WTC11 (cell line): ENCODE results near the gene PCSK5. TPM values are rescaled to one million over a fixed set of nuclear protein-coding genes. Genes with fewer than 3 reads are reported as not detected.

ENCODE experiments used
- ATAC-seq: fragments of 200-7000 bp; cut with Tn5 transposase; 2 replicates; pipeline ENCODE4 v1.10.0; 2021; ENCODE audit warnings: mild to moderate bottlenecking, moderate library complexity
- CTCF ChIA-PET: fragments of 300-600 bp; sonication (Branson Sonifier 250); formaldehyde crosslinking; loops from one replicate; lab custom pipeline; 2021; ENCODE audit warnings: antibody characterized with exemption; lab: Charles Lee
- POLR2A ChIA-PET: fragments of 350-600 bp; sonication (Branson Sonifier 250); formaldehyde crosslinking; loops from one replicate; lab custom pipeline; 2021; ENCODE audit warnings: antibody characterized with exemption; lab: Charles Lee
- DNase-seq: peaks from one replicate; pipeline ENCODE4 v3.0.0; 2021; ENCODE audit warnings: low spot score
- H3K27ac Mint-ChIP-seq: 2 replicates; pipeline ENCODE4 v1.8.0; 2021; ENCODE audit warnings: mixed read lengths
- H3K27me3 Mint-ChIP-seq: 2 replicates; pipeline ENCODE4 v1.8.0; 2021; ENCODE audit warnings: low read depth, mild to moderate bottlenecking, moderate library complexity, mixed read lengths
- H3K36me3 Mint-ChIP-seq: 2 replicates; pipeline ENCODE4 v1.8.0; 2021; ENCODE audit warnings: mixed read lengths
- H3K4me1 Mint-ChIP-seq: 2 replicates; pipeline ENCODE4 v1.8.0; 2022; ENCODE audit warnings: mixed read lengths
- H3K4me3 Mint-ChIP-seq: 2 replicates; pipeline ENCODE4 v1.8.0; 2021; ENCODE audit warnings: mild to moderate bottlenecking, moderate library complexity, mixed read lengths
- H3K9me3 Mint-ChIP-seq: 2 replicates; pipeline ENCODE4 v1.8.0; 2021; ENCODE audit warnings: mixed read lengths
- CBFB ChIP-seq: sonication (generic); formaldehyde crosslinking; IDR thresholded peaks from 2 replicates; pipeline ENCODE4 v1.8.1; 2022; ENCODE audit warnings: mild to moderate bottlenecking, low read depth, missing genetic modification reagents
- CREB1 ChIP-seq: sonication (generic); formaldehyde crosslinking; IDR thresholded peaks from 2 replicates; pipeline ENCODE4 v1.8.0; 2023; ENCODE audit warnings: mild to moderate bottlenecking, missing genetic modification reagents
- EMX1 ChIP-seq: fragments of 250-450 bp; sonication (Bioruptor Pico); IDR thresholded peaks from 2 replicates; pipeline ENCODE4 v1.8.0; 2021; ENCODE audit warnings: mild to moderate bottlenecking
- ETV6 ChIP-seq: sonication (generic); formaldehyde crosslinking; IDR thresholded peaks from 2 replicates; pipeline ENCODE4 v1.8.1; 2022; ENCODE audit warnings: mild to moderate bottlenecking, missing genetic modification reagents
- GABPB1 ChIP-seq: sonication (generic); formaldehyde crosslinking; IDR thresholded peaks from 2 replicates; pipeline ENCODE4 v1.8.1; 2023; ENCODE audit warnings: mild to moderate bottlenecking, missing genetic modification reagents
- HMGA2 ChIP-seq: fragments of 250-450 bp; sonication (Bioruptor Pico); IDR thresholded peaks from 2 replicates; pipeline ENCODE4 v1.4.0; 2021; ENCODE audit warnings: mild to moderate bottlenecking, moderate library complexity
- NFE2L1 ChIP-seq: sonication (generic); formaldehyde crosslinking; IDR thresholded peaks from 2 replicates; pipeline ENCODE4 v1.8.1; 2023; ENCODE audit warnings: missing genetic modification reagents
- PRRX2 ChIP-seq: fragments of 250-450 bp; sonication (Bioruptor Pico); IDR thresholded peaks from 2 replicates; pipeline ENCODE4 v1.8.0; 2021; ENCODE audit warnings: mild to moderate bottlenecking
- RORB ChIP-seq: fragments of 250-450 bp; sonication (Bioruptor Pico); IDR thresholded peaks from 2 replicates; pipeline ENCODE4 v1.9.0; 2021; ENCODE audit warnings: mild to moderate bottlenecking
- TP53 ChIP-seq: sonication (generic); formaldehyde crosslinking; IDR thresholded peaks from 2 replicates; pipeline ENCODE4 v1.8.1; 2023; ENCODE audit warnings: mild to moderate bottlenecking, missing genetic modification reagents
- ZNF263 ChIP-seq: sonication (generic); formaldehyde crosslinking; IDR thresholded peaks from 2 replicates; pipeline ENCODE4 v1.8.1; 2022; ENCODE audit warnings: low read depth, mild to moderate bottlenecking, moderate library complexity, missing genetic modification reagents
- ZNF671 ChIP-seq: fragments of 250-450 bp; sonication (Bioruptor Pico); IDR thresholded peaks from 2 replicates; pipeline ENCODE4 v1.8.0; 2021; ENCODE audit warnings: mild to moderate bottlenecking
- total RNA-seq: library from RNA; stranded (reverse); gene quantifications from 3 replicates; pipeline ENCODE4 v1.2.3, GENCODE V29; 2021
- TF ChIP-seq, protein P1 (sequence below): sonication (generic); formaldehyde crosslinking; IDR thresholded peaks from 2 replicates; pipeline ENCODE4 v1.8.1; 2022; ENCODE audit warnings: mild to moderate bottlenecking, moderate library complexity, missing genetic modification reagents
- TF ChIP-seq, protein P2 (sequence below): fragments of 250-450 bp; sonication (Bioruptor Pico); IDR thresholded peaks from 2 replicates; pipeline ENCODE4 v1.8.0; 2021; ENCODE audit warnings: mild to moderate bottlenecking
- TF ChIP-seq, protein P3 (sequence below): sonication (generic); formaldehyde crosslinking; IDR thresholded peaks from 2 replicates; pipeline ENCODE4 v1.8.1; 2023; ENCODE audit warnings: mild to moderate bottlenecking, missing genetic modification reagents, moderate library complexity
- TF ChIP-seq, protein P4 (sequence below): fragments of 250-450 bp; sonication (Bioruptor Pico); IDR thresholded peaks from 2 replicates; pipeline ENCODE4 v1.9.0; 2021; ENCODE audit warnings: mild to moderate bottlenecking, borderline replicate concordance
- TF ChIP-seq, protein P5 (sequence below): sonication (generic); formaldehyde crosslinking; IDR thresholded peaks from 2 replicates; pipeline ENCODE4 v1.8.0; 2022; ENCODE audit warnings: mild to moderate bottlenecking, missing genetic modification reagents
- TF ChIP-seq, protein P6 (sequence below): fragments of 250-450 bp; sonication (Bioruptor Pico); IDR thresholded peaks from 2 replicates; pipeline ENCODE4 v1.9.0; 2021; ENCODE audit warnings: mild to moderate bottlenecking
- TF ChIP-seq, protein P7 (sequence below): fragments of 250-450 bp; sonication (Bioruptor Pico); conservative IDR thresholded peaks from 2 replicates; pipeline ENCODE4 v1.9.0; 2021; ENCODE audit warnings: mild to moderate bottlenecking

The PCSK5 gene
- total RNA-seq, 1 experiment from 2014 or later: 30.6 TPM

DNA sequence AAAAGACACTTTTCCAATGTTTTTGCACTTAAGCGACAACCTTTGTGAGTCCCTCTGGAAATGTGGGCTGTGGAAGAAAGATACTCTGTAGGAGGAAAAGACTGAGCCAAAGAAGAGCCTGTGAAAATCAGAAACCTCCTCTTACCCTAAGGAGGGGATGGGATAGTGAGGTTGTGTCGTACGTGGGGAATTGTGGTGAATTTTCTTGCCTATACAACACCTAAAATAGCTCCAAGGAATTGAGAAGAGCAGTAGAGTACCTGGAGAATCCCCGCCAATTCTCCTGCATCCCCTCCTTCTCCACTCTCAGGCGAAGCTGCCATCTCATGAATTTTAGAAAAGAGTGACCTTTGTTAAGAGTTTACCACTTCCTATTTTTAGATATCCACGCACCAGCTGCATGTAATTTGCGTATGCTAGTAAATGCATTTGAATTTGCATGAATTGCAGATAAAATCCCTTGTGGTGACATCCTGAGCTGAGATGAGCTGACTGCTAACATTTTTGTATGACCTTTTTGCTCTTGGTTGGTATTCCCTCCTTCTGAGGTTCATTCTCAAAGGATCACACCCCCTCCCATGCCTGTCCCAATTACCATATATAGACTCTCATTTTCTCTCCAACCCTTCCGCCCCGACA lies 147.2 kb downstream of the PCSK5 start:
- DNase-seq (no peak), ATAC-seq (peak; percentile 34)
- Mint-ChIP-seq H3K9me3 (no peaks in the 10 kb centered on the region), H3K27me3 (no peaks in the 10 kb centered on the region), H3K36me3 (peaks cover 4% of the 10 kb centered on the region), H3K27ac (peak overlapping the region; percentile 75), H3K4me3 (no peak overlapping the region), H3K4me1 (peaks cover 28% of the 10 kb centered on the region)
- ChIA-PET CTCF (no interaction called here), POLR2A (no interaction called here)
- TF ChIP-seq RORB (CRISPR knock-in tag) (no peak), EMX1 (no peak)
- TF ChIP-seq, protein P1, sequence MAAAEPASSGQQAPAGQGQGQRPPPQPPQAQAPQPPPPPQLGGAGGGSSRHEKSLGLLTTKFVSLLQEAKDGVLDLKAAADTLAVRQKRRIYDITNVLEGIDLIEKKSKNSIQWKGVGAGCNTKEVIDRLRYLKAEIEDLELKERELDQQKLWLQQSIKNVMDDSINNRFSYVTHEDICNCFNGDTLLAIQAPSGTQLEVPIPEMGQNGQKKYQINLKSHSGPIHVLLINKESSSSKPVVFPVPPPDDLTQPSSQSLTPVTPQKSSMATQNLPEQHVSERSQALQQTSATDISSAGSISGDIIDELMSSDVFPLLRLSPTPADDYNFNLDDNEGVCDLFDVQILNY (CRISPR knock-in tag): no peak

DNA sequence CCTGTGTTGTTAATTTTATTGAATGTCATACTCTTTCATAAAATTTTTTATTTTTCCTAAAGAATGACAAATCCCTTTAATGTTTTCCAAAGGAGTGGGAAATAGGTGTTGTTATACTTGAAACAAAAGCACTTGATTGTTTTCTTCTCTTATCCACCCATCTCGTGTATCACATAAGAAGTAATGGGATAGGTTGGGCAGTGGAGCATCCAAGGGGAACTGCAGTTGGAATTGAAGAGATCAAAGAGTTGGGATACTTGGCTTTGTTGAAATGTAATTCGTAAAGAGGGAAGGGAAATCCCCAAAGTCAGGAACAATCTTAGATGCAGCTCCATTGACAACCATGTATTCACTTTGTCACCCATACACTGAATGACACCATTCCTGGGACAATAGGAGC lies 148.0 kb downstream of the PCSK5 start:
- CTCF ChIA-PET: no interaction called here
- POLR2A ChIA-PET: no interaction called here
- no peaks in the 10 kb centered on the region for H3K9me3 Mint-ChIP-seq
- DNase-seq (no peak), ATAC-seq (no peak)
- peaks cover 28% of the 10 kb centered on the region for H3K4me1 Mint-ChIP-seq
- no peaks in the 10 kb centered on the region for H3K27me3 Mint-ChIP-seq
- no peak overlapping the region for H3K4me3 Mint-ChIP-seq
- H3K27ac Mint-ChIP-seq: peak overlapping the region; percentile 75; the same call in 1 of the 2 replicates
- TF ChIP-seq GABPB1: no peak
- TF ChIP-seq, protein P2, sequence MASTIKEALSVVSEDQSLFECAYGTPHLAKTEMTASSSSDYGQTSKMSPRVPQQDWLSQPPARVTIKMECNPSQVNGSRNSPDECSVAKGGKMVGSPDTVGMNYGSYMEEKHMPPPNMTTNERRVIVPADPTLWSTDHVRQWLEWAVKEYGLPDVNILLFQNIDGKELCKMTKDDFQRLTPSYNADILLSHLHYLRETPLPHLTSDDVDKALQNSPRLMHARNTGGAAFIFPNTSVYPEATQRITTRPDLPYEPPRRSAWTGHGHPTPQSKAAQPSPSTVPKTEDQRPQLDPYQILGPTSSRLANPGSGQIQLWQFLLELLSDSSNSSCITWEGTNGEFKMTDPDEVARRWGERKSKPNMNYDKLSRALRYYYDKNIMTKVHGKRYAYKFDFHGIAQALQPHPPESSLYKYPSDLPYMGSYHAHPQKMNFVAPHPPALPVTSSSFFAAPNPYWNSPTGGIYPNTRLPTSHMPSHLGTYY (CRISPR knock-in tag): no peak
- TF ChIP-seq, protein P3, sequence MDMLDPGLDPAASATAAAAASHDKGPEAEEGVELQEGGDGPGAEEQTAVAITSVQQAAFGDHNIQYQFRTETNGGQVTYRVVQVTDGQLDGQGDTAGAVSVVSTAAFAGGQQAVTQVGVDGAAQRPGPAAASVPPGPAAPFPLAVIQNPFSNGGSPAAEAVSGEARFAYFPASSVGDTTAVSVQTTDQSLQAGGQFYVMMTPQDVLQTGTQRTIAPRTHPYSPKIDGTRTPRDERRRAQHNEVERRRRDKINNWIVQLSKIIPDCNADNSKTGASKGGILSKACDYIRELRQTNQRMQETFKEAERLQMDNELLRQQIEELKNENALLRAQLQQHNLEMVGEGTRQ: no peak
- no peak for TF ChIP-seq ZNF671 (CRISPR knock-in tag)
- TF ChIP-seq, protein P4, sequence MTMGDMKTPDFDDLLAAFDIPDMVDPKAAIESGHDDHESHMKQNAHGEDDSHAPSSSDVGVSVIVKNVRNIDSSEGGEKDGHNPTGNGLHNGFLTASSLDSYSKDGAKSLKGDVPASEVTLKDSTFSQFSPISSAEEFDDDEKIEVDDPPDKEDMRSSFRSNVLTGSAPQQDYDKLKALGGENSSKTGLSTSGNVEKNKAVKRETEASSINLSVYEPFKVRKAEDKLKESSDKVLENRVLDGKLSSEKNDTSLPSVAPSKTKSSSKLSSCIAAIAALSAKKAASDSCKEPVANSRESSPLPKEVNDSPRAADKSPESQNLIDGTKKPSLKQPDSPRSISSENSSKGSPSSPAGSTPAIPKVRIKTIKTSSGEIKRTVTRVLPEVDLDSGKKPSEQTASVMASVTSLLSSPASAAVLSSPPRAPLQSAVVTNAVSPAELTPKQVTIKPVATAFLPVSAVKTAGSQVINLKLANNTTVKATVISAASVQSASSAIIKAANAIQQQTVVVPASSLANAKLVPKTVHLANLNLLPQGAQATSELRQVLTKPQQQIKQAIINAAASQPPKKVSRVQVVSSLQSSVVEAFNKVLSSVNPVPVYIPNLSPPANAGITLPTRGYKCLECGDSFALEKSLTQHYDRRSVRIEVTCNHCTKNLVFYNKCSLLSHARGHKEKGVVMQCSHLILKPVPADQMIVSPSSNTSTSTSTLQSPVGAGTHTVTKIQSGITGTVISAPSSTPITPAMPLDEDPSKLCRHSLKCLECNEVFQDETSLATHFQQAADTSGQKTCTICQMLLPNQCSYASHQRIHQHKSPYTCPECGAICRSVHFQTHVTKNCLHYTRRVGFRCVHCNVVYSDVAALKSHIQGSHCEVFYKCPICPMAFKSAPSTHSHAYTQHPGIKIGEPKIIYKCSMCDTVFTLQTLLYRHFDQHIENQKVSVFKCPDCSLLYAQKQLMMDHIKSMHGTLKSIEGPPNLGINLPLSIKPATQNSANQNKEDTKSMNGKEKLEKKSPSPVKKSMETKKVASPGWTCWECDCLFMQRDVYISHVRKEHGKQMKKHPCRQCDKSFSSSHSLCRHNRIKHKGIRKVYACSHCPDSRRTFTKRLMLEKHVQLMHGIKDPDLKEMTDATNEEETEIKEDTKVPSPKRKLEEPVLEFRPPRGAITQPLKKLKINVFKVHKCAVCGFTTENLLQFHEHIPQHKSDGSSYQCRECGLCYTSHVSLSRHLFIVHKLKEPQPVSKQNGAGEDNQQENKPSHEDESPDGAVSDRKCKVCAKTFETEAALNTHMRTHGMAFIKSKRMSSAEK (CRISPR knock-in tag): no peak
- TF ChIP-seq, protein P5, sequence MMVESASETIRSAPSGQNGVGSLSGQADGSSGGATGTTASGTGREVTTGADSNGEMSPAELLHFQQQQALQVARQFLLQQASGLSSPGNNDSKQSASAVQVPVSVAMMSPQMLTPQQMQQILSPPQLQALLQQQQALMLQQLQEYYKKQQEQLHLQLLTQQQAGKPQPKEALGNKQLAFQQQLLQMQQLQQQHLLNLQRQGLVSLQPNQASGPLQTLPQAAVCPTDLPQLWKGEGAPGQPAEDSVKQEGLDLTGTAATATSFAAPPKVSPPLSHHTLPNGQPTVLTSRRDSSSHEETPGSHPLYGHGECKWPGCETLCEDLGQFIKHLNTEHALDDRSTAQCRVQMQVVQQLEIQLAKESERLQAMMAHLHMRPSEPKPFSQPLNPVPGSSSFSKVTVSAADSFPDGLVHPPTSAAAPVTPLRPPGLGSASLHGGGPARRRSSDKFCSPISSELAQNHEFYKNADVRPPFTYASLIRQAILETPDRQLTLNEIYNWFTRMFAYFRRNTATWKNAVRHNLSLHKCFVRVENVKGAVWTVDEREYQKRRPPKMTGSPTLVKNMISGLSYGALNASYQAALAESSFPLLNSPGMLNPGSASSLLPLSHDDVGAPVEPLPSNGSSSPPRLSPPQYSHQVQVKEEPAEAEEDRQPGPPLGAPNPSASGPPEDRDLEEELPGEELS: no peak
- TF ChIP-seq, protein P6, sequence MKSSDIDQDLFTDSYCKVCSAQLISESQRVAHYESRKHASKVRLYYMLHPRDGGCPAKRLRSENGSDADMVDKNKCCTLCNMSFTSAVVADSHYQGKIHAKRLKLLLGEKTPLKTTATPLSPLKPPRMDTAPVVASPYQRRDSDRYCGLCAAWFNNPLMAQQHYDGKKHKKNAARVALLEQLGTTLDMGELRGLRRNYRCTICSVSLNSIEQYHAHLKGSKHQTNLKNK: no peak
- no peak for TF ChIP-seq CREB1
- no peak for TF ChIP-seq ETV6
- TF ChIP-seq NFE2L1 (CRISPR knock-in tag): no peak
- TF ChIP-seq PRRX2 (CRISPR knock-in tag): no peak
- TF ChIP-seq CBFB (CRISPR knock-in tag): no peak
- TF ChIP-seq, protein P7, sequence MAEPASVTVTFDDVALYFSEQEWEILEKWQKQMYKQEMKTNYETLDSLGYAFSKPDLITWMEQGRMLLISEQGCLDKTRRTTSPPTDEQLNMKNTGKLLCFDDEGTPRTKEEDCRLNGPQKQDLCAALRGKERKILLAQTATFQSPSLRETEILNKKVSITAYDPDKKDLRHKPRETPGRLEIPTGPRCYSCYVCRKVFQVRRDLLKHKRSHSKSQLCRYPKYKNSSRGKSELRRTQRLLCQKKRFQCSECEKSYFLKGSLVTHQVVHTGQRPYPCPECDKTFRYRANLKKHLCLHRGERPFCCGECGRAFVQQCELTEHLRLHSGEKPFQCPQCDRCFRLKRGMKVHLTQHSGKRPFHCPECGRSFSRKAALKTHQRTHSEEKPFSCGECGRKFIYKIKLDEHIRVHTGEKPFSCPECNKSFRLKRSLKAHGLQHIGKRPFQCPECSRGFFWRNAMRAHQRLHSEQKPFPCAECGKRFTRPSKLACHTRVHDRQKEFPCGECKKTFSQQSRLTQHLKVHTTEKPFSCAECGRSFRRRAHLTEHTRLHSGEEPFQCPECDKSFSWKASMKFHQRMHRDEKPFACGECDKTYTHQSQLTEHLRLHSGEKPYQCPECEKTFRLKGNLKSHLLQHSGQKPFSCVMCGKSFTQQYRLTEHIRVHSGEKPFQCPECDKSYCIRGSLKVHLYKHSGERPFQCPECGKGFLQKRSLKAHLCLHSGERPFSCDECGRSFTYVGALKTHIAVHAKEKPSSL: no peak
- no peak for TF ChIP-seq HMGA2 (CRISPR knock-in tag)
- no peak for TF ChIP-seq ZNF263
- no peak for TF ChIP-seq TP53 (CRISPR knock-in tag)
- H3K36me3 Mint-ChIP-seq: peaks cover 3% of the 10 kb centered on the region
